GM18508 (cell line): ENCODE data around the gene GNA14.

Experiments
- ATAC-seq: cut with Tn5 transposase; IDR thresholded peaks from one replicate; pipeline ENCODE4 v1.9.1; 2021; ENCODE audit warnings: moderate number of reproducible peaks; ENCODE audit not compliant: insufficient read depth, unreplicated experiment

The GNA14 gene

DNA sequence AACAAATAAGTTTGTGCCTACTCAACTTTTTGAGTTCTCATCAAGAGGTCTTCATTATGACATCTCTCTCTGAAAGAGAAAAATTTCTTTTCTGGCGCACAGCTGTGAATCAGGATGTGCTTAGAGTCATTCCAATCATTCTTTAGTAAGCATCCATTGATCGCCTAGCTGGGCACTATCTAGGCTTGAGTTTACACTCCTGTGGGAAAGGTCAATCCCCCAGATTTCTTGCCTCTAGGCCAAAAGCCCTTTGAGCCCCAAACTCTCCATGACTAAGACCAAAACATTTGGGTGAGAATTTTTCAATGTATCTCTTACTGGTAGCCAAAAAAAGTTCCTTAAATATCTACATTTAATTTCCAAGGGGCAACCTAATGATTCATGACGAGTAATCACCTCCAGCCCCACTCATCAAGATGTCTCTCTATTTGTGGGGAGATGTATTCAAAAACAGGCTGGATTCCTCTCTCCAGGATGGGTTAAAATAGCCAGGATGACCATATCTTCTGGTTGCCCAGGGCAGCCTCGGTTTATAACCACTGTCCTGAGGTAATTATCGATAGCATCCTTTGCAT, 101.7 kb downstream of the GNA14 start:
- ATAC-seq: no peak

DNA sequence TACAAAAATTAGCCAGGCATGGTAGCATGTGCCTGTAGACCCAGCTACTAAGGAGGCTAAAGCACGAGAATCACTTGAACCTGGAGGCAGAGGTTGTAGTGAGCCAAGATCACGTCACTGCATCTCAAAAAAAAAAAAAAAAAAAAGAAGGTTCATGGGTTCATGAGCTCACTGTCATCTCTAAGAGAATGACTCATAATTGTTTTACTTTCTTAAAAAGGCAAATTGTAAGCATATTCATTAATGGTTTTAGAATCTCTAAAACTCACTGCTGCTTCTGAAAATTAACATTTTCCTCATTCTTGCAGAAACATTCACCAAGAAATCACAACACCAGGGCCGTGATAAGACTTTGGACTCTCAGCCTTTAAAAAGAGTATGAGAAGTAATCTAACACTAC, 103.6 kb downstream of the GNA14 start:
- no peak for ATAC-seq

DNA sequence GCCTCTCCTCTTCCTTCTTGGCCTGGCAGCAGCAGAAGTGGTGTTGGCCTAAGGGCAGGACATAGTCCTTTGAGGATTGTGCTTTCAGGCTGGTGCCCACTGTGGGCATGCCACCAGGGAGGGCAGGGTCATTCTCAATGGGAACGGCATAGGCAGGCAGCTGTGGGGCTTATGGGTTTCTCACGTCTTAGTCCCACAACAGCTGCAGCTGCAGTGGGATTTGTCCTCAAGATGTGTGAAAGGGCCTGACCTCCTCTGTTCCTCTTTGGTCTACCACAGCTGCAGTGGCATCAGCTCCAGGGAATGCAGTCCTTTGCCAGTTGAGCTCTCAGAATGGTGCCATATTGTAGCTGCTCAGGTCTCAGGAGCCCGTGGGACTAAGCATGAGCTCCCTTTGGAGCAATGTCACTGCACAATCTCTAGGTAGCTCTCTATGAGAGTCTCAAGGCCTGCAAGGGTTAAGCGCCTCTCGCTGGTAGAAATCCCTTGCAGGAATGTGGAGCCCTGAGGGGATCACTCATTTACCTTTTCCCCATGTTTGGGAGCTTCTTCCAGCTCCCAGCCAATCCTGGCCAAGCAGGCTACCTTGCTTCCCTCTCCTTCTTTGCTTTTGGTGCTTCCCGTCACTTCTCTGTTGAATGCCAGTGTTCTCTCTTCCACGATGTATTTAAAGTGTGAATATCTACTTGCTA, 104.8 kb downstream of the GNA14 start:
- ATAC-seq: no peak

DNA sequence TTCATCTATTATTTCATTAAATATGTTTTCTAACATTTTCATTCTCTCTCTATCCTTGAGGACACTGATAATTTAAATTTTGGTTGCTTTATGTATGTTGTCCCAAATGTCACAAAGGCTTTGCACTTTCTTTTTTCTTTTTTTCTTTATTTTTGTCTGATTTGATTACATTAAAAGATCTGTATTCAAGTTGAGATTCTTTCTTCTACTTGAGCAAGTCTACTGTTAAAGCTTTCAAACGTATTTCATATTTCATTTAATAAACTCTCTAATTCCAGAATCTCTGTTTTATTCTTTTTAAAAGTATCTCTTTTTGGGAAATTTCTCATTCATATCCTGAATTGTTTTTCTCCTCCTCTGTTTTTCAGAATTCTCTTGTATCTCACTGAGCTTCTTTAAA, 106.5 kb downstream of the GNA14 start:
- ATAC-seq: no peak

DNA sequence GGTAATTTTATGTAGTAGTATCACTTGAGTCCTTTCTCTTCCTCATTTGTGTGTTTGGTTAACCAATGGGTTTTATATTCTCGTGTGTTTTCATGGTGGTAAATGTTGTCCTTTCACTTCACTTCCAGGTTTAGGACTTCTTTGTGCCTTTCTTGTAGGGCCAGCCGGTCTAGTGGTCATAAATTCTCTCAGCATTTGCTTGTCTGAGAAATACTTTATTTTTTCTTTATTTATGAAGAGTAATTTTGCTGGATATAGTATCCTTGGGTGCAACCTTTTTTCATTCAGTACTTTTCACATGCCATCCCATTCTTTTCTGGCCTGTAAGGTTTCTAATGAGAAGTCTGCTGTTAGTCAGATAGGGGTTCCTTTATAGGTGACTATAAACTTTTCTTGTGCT, 107.1 kb downstream of the GNA14 start:
- no peak for ATAC-seq

DNA sequence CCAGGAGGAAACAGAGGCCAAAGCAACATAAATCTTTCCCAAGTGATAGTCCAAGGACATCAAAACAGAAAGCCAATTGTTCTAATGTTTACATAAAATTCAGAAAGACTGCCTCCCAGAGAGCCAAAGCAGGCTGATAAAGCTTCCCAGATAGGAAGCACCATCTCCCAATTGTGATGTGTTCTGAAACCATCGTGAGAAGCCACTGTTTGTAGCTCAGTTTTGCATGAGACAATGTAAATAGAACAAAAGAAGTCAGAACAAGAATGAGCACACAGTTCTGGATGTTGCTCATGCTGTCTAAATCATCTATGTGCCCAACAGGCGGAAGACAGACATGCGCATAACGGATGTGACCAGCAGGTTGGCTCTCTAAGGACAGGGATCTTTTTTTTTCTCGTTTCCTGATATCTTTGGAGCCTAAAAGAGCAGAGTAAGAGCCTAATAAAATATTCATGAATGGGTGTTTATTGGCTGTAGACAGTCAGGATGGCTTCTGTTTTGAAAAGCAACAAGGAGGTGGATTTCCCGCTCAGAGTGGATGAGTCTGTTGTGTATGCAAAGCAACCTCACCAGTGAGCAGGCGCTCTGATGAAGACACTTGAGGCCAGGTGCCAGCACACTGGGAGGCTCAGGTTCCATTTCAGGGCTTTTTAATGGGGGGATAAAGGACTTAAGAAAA, 113.6 kb downstream of the GNA14 start:
- ATAC-seq: no peak

DNA sequence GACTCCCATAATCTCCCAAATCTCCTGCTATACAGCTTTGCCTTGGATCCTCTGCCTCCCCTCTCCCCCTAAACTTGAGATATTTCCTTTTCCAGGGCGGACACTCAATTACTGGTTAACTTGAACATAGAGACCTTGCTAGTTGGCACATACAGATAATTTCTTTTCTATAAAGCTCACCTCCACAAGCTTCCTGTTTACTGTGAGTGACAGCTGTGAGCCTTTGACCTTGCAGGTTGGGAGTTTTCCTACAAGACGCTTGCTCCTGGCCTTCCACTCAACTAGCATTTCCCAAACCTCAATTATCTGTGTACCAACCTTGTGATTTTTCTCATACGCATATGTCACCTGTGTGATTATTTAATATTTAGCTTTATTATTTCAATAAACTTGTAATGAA, 114.5 kb downstream of the GNA14 start:
- no peak for ATAC-seq

DNA sequence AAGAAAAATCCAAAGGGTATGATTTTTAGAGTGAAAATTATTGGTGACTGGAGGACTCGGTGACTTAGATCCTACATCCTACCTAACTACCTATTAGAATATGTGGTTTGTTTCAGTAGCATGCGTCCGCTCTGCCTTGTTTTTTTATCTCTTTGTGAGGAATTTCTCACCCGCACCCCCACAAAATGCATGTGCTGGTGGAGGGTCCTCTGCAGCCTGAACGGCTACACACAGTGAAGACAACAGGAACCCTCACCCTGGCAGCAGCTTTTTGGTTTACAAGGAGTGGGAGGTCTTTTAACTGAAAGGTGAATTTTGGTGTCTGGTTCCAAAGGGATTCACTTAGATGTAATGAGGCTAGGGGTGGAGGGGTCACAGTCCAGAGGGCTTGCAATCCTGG, 115.5 kb downstream of the GNA14 start:
- ATAC-seq: no peak

DNA sequence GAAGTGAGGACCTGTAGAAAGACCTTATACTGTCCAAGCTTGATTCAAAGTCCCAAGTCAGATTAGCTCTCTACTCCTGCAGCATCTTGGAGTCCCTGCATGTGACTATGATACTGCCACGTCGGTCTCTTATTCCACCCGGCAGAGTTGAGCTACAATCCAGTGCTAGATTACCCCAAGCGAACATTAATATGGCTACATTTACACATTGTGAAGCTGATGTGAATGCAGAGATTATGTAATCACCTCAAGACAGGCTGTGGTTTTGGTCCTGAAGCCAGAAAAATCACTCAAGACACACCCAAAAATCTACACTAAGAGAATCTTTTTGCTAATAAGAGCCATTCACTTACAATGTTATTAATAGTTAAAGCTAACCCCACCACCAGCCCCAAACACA, 116.7 kb downstream of the GNA14 start:
- no peak for ATAC-seq

DNA sequence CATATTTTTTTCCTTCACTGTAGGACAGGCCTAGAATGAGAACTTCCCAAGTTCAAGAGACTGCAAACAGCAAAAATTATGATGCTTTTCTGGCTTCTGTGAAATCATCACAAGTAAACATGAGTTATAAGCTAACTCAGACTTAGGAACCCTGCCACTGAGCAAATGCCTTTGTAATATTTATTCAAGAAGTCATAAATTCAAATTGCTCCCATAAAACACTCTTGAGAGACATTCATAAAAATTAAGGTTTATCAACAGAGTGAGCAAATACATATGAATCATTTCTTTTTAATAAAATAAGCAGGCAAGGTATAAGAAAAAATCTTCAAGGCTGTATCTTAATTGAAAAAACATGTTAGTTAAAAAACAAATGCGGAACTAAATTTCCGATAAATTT, 124.2 kb downstream of the GNA14 start:
- no peak for ATAC-seq

DNA sequence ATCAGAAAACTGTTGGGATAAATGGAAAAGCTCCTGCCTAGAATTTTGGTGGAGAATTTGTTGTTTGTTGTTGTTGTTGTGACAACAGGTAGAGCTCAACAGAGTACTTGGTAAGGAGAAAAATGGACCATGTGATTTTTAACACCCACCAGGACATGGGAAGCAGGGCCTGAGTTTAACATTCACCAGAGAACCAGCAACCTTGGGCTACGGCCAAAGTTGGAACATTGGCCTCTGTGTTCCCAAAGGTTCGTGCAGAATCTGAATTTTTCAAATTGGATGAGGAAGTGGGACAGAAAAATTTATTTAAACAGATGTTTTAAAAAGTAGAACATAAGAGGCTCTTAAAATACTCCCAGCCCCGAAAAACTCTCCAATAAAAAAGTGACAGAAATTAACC, 127.0 kb downstream of the GNA14 start:
- ATAC-seq: no peak

DNA sequence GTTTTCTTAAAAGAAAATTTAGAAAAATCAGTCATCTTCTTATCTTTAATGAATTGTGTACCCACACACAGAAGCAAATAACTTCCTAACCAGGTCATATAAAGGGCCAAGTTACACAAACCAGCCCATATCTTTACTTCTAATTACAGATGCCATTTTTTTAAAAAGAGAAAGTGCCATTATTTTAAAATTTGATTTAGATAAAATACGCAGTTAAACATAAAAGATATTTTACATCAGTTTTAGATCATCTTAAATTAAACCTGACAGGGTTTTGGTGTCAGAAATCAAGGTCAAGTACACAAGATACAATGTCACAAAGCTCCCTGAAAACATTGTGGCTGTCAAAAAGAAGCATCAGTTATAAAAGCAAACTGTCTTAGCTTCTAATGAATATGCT, 129.4 kb downstream of the GNA14 start:
- ATAC-seq: no peak

DNA sequence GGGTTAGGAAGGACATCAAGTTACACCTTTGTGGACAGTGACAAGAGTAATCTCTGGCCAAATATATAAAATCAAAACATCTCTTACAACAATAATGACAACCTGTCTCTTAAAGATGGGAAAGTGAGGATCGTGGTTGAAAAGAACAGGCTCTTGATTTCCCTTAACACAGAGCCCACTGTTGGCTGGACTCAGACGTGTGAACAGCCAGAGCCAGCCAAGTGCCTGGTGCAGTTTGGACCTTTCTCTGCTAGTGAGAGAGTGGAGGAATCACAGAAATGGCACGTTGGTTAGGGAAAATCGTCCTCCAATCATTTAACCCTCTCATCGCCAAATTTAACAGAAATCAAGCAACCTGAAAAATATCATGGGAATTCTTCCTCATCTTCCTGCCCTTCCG, 131.3 kb downstream of the GNA14 start:
- no peak for ATAC-seq

DNA sequence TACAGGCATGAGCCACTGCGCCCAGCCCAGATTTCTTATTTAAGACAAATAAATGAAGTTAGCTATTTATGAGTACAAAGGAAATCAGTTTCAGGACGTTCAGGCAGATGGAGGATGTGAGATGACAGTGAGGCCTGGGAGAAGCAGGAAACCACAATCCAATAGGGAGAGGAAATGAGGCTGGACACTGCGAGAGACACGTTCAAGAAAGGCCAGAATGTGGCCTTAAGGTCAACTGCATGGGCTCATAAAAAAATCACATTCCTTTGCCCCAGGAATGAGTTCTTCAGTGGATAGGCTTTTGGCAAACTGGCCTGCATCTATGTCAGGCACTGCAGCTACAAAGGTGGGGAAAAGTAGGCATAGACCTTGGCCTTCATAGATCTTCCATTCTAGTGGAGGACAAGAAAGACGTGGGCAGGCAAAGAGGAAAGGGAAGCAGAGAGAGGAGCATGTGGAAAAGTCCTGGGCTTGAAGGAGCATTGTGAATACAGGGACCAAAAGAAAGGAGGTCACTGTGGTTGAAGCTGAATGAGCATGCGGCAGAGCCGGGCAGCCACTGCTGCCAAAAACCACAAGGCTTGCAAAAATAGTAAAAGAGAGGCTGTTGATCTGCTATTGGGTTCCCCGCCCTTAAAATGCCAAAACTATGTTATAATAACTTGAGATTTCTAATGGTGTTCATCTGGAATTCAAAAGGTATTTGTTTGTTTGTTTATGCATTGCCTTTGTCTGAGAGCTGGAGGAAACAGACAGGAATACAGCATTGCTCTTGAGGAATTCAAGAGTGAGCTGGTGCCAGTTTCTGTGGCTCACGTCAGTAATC, 133.0 kb downstream of the GNA14 start:
- ATAC-seq: no peak

DNA sequence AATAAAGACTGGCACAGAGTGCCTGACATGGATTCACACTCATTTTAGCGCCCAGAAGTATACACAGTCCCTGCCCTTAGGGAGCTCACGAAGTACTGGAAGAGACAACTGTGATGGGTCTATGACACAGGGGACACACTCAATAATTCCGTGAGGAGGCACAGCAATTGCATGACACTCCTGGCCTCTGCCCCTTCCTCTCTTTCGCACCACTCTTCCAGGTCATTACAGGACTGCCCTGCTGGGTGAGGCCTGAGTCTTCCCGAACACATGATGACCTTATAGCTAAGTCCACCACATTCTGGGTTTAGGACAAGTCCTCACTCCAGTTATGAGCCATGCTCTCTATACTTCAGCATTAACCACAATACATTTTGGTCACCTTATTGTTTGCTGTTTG, 134.7 kb downstream of the GNA14 start:
- ATAC-seq: no peak

DNA sequence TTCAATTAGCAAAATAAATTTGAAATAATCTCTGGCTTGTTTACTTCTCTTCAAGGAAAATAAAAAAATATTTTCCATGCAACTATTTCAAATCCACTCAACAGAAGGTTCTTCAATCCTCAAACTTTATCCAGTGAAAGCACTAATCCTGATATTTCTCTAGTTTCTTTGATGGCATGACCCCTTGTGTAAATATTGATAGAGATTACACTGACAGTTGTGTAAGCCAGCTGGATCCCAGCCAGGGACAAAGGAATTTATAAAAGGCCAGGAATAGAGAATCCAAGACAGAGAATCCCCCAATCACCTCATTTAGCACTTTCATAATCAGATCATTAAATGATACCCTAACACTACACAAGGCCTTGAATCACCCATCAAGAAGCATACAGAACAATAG, 135.2 kb downstream of the GNA14 start:
- no peak for ATAC-seq

DNA sequence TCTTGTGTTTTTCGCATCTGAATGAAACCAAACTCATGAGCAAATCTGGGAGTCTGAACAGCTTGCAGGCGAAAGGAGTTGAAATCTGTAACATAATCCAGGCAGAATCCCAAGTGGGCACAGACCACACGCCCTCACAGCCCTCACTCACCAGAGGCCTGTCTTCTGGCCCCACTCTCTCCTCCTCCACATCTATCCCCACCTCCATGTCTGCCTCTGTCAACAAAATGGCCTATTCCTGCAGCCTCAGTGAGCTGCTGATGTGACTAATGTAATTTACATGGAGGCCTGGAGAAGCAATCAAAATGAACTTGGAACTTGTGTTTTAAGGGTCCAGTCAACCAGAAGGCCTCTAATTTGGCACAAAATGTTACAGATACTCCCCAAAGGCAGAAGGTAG, 136.6 kb downstream of the GNA14 start:
- ATAC-seq: no peak

DNA sequence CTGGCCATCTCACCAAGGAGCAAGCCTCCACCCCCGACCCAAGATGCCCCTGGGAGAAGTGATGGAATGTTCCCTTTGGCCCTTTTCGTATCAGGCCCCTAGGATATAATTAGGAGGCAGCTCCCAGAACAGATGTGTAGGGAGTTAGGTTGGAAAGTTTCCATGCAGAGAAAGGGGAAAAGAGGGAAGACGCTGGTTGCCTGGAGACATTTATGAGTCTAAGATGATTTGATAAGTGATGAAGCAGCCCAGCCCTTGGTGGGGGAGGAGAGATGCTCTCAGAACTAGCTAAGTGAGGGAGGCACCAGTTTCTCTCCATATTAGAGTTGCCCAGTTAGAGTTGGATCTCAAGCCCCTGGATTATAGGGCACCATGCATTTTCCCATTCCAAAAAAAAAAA, 137.5 kb downstream of the GNA14 start:
- ATAC-seq: no peak

DNA sequence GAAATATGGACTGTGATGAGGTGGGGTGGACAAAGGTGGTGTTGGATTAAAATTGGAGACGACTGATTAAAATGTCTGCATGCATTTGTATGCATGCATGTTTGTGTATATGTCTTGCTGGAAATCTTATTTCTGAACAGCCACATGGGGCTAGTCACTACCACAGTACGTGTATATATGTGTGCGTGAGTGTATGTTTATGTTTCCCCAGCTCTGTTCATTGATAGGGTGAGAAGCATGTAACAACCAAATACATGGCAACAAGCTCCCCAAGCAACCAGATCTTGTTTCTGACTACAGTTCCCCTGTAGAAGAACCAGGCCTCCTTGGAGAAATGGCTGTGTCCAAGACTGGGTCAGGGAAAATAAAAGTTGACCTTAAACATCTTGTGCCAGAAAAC, 139.7 kb downstream of the GNA14 start:
- ATAC-seq: no peak

DNA sequence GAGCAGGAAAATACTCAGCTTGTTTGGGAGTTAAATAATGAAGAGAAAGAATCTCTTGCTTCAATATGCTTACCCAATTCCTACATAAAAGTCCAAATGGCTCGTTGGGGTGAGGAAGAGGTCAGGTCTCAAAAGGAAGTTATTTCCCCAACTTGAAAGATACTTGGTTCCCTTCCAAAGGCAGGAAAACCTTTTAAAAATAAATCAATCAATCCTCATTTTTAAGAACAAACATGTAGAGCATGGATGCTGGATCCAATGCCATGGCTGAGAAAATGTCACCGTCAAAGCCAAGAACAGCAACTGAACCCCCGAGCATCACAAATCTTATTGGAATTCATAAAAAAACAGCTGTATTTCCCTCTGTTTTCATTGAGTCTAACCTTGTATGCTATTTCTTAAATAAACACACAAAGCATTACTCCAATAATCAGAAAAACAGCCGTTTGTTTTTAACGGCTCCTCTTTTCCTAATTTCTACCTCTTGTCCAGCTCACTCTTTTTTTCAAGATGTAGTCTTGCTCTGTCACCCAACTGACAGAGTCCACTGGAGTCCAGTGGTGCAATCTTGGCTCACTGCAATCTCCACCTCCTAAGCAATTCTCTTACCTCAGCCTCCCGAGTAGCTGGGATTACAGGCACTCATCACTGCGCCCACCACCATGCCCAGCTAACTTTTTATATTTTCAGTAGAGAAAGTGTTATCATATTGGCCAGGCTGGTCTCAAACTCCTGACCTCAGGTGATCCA, 140.7 kb downstream of the GNA14 start:
- no peak for ATAC-seq
